ENCODE data around the gene SRGN.
"Not testable (repeated sequence)": the region's sequence is repeated elsewhere in the genome, so short reads cannot be mapped to it uniquely, and the experiment has no call there.

The SRGN gene

GRCh38 chr10:69087590-69088470, at the start of gene SRGN:
Gene SRGN, plus strand, starts transcription at chr10:69088103. Its CDS starts 55 bp downstream, at chr10:69088158.
- DNase-seq = no peak

GRCh38 chr10:69040904-69041303, 47.0 kb upstream of the SRGN start:
- not testable (repeated sequence) for DNase-seq

DNA sequence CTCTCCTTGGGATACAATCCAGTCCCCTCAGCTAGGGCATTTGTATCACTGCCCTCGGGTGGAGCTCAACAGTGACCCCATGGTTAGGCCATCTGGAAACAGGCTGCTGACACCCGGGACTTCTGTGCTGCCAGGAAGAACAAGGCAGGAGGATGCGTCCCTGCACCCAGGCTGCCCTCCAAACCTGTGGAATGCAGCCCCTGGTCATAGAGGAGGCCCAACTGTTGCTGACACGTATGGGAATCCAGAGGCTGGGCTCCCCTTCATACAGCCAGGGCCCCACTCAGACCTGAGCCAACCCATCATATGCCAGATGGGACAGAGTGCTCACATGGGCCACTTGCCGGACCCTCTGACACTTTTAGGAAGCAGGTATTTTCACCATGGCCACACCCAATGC, 45.5 kb upstream of the SRGN start:
- no peak for DNase-seq

DNA sequence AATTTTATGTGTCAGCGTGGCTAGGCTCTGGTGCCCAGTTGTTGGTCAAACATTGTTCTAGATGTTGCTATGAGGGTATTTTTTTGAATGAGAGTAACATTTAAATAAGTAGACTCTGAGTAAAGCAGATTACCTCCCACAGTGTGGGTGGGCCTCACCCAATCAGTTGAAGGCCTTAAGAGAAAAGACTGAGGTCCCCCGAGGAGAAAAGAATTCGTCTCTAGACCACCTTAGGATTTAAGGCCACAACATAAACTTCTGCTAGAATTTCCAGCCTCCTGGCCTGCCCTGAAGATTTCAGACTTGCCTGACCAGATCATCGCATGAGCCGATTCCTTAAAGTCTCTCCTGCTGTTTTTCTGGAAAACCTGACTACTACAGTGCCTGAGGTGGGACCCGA, 45.1 kb upstream of the SRGN start:
- no peak for DNase-seq

DNA sequence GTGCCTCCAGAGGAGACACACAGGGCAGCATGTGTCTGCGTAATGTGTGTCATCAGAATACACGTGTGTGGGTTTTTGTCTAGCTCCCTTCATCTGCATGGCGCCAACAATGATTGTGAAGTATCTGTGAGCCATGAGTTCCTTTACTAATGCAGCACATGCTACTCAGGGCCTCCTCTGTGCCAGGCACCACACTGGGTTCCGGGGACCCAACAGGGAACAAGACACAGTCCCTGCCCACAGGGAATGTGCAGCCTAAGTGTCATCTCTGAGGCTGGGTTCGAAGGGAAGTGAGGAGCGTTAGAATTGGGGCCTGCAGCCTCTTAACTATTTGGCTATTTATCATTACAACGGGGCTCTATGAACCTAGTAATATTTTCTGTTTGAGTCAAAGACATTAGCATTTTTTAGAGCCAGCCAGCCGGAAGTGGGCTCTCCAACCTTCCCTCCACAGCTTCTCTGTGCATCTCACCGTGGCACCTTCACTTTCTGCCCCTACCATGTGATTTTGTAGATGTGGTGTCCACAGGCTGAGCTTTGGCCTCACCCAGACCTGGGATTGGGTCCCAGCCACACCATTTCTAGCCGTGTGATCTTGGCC, 43.9 kb upstream of the SRGN start:
- DNase-seq = no peak

GRCh38 chr10:69044546-69044945, 43.4 kb upstream of the SRGN start:
- no peak for DNase-seq

DNA sequence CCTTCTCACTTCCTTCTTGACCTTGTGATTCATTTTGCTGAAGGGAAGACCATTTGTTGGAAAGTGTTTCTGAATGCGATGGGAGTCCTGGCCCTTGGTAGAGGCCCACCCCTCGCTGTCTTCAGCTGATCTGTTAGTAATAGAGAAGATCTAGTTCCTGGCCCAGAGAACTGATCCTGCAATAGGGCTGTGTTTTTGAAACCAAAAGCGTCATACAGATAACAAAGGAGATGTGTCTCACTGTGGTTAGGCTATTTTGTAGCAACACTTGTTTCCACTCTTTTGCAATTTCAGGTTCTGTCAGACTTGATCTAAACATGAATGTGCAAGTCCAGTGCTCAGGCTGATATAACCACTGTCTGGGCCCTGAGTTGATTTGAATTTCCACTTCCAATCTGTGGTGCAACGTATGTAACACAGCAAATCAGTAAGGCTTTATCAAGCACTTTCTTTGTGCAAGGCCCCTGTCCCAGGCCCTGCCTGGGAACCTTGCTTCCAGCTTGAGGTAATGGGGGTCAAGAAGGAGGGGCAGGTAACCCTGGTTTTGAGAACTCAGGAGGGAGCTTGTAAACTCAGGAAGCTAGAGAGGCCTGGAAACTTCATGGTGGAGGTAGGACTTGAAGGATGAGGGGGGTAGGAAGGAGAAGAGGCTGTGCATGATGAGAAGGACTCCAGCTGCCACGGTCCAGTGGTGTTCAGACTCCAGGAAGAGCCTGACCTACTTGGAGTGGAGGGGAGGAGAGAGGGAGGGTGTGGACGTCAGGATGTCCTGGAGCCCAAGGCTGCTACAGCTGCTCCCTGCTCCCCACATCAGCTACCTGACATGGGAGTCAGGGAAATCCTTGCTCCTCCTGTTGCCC, 42.2 kb upstream of the SRGN start:
- DNase-seq = no peak

GRCh38 chr10:69047111-69047832, 40.6 kb upstream of the SRGN start:
- DNase-seq = no peak

GRCh38 chr10:69048103-69048502, 39.8 kb upstream of the SRGN start:
- DNase-seq = no peak

DNA sequence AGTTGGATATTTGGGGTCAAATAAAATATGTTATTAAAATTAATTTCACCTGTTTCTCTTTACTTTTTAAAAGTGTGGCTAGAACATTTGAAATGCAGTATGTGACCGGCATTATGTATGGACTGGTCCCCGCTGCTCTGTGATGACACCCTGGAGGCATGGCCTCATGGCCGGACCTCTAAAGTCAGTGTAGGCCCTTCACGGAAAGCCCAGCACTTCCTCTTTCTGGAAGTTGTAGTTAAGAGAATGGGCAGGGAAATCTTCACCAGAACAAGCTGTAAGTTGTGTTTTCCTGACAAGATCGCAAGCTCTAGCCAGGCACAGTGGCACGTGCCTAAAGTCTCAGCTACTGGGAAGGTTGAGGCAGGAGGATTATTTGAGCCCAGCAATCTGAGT, 38.3 kb upstream of the SRGN start:
- DNase-seq = no peak

DNA sequence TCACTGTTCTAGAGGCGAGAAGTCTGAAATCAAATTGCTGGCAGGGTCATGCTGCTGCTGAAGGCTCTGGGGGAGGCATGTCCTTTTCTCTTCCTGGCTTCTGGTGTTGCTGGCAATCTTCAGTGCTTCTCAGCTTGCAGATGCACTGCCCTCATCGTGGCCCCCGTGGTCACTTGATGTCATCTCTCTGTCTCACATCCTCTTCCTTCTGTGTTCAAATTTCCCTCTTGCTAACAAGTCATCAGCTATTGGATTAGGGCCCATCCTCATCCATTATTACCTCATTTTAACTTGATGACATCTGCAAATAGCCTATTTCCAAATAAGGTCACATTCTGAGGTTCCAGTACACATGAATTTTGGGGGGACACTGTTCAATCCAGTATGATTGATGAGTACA, 36.6 kb upstream of the SRGN start:
- no peak for DNase-seq

DNA sequence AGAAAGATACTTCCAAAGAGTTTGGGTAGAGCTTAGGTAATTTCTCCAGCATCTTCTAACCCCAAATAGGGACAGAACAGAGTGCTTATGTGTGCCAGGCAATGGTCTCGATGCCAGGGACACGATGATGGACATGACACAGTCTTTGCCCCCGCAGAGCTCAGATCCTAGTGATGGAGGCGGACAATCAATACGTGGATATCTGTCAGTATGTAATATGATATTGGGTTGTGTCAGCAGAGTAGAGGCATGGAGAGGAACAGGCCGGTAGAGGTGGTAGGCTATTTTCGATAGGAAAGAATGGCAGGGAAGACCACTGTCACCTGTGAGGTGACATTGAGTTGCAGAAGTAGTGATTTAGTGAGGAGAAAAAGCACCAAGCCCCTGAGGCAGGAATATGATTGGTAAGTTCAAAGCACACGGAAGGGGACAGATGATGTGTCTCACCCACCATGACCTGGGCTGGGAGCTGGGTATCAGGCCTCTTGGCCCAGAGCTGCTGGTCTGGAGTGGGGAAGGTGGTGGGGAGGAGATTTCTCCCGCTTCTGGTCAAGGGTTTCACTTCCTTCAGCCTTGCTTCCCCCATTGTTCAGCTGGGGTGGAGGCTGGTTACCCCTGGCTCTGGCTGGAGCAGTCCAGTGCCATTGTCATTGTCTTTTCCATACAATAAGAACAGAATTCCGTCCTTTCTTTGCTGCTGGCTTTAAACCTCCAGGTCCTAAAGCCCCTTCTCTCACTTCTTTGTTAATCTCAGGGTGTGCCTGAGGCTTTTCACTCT, 36.0 kb upstream of the SRGN start:
- no peak for DNase-seq

GRCh38 chr10:69052736-69053135, 35.2 kb upstream of the SRGN start:
- DNase-seq = no peak

DNA sequence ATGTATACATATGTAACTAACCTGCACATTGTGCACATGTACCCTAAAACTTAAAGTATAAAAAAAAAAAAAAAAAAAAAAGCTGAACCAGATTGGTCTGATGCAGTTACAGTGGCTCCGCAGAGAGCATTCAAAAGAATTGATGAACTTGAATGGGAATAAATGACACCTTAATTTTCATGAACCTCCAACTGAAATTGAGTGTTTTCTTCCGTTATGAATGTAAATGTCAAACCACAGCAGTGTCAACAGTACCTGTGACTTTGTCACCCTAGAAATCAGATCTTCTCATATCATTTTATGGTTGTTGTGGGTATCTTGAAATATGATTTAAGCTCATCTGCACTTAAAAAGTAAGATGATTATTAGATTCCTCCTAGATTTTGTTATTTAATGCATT, 32.7 kb upstream of the SRGN start:
- no peak for DNase-seq

DNA sequence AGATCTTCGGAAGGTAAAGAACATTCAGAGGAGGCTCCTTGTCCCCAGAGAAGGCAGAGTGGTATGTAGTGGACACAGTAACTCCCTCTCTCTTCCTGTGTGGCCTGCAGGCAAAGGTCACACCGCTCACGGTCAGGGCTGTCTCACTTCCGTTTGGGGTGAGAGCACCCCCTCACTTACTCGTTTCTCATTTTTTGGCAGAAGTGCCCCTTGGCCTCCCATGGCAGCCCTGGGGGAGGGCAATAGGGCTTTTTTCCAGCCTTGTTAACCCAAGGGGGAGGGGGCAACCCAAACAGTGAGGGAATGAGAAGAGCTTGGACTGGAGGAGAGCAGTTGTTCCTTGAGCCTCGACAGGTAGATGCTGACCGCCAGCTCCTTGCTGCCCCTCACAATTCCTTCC, 31.8 kb upstream of the SRGN start:
- DNase-seq = no peak

- no peak for DNase-seq
Measured at GRCh38 chr10:69056536-69057260, 31.2 kb upstream of the SRGN start.

- no peak for DNase-seq
Measured at GRCh38 chr10:69057261-69057950, 30.5 kb upstream of the SRGN start.

DNA sequence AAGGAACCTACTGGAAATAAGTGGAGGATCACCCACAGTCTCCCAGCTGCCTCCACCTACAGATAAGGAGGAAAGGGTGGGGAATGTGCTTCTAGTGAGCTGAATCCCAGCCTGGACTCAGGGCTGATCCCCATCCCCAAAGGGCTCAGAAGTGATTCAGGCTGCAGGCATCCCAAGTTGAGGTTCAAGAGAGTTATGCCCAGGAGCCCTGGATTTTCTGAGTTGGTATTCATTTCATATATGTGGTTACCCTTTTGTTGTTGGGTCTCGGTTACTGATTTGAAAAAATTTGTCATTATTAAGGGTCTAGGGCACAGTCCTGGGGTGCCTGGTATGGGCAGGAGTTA, 30.0 kb upstream of the SRGN start:
- DNase-seq = no peak

DNA sequence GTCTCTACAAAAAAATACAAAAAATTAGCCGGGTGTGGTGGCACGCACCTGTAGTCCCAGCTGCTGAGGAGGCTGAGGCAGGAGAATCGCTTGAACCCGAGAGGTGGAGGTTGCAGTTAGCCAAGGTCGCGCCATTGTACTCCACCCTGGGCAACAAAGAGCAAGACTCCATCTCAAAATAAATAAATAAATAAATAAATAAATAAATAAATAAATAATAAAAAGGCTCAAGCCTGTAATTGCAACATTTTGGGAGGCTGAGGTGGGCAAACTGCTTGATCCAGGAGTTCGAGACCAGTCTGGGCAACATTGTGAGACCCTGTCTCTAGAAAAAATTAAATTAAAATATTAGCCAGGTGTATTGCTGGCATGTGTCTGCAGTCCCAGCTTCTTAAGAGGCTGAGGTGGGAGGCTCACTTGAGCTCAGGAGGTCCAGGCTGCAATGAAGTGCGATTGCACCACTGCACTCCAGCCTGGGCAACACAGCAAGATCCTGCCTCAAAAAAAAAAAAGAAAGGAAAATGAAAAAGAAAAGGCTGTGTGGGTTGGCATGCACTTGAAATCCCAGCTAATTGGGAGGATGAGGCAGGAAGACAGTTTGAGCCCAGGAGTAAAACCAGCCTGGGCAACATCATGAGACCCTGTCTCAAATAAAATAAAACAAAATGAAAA, 27.6 kb upstream of the SRGN start:
- DNase-seq = no peak
